WTC11 (cell line): ENCODE measurements around the gene CAPN11. TPM values are rescaled to one million over a fixed set of nuclear protein-coding genes. Genes with fewer than 3 reads are reported as not detected.
"Not testable (repeated sequence)": the region's sequence is repeated elsewhere in the genome, so short reads cannot be mapped to it uniquely, and the experiment has no call there.

ENCODE experiments used
- ATAC-seq: fragments of 200-7000 bp; cut with Tn5 transposase; 2 replicates; pipeline ENCODE4 v1.10.0; 2021; ENCODE audit warnings: mild to moderate bottlenecking, moderate library complexity
- CTCF ChIA-PET: fragments of 300-600 bp; sonication (Branson Sonifier 250); formaldehyde crosslinking; loops from one replicate; lab custom pipeline; 2021; ENCODE audit warnings: antibody characterized with exemption; lab: Charles Lee
- POLR2A ChIA-PET: fragments of 350-600 bp; sonication (Branson Sonifier 250); formaldehyde crosslinking; loops from one replicate; lab custom pipeline; 2021; ENCODE audit warnings: antibody characterized with exemption; lab: Charles Lee
- DNase-seq: peaks from one replicate; pipeline ENCODE4 v3.0.0; 2021; ENCODE audit warnings: low spot score
- H3K27ac Mint-ChIP-seq: 2 replicates; pipeline ENCODE4 v1.8.0; 2021; ENCODE audit warnings: mixed read lengths
- H3K27me3 Mint-ChIP-seq: 2 replicates; pipeline ENCODE4 v1.8.0; 2021; ENCODE audit warnings: low read depth, mild to moderate bottlenecking, moderate library complexity, mixed read lengths
- H3K36me3 Mint-ChIP-seq: 2 replicates; pipeline ENCODE4 v1.8.0; 2021; ENCODE audit warnings: mixed read lengths
- H3K4me1 Mint-ChIP-seq: 2 replicates; pipeline ENCODE4 v1.8.0; 2022; ENCODE audit warnings: mixed read lengths
- H3K4me3 Mint-ChIP-seq: 2 replicates; pipeline ENCODE4 v1.8.0; 2021; ENCODE audit warnings: mild to moderate bottlenecking, moderate library complexity, mixed read lengths
- H3K9me3 Mint-ChIP-seq: 2 replicates; pipeline ENCODE4 v1.8.0; 2021; ENCODE audit warnings: mixed read lengths
- E2F5 ChIP-seq: sonication (generic); formaldehyde crosslinking; IDR thresholded peaks from 2 replicates; pipeline ENCODE4 v1.8.1; 2022; ENCODE audit warnings: mild to moderate bottlenecking, moderate library complexity, missing genetic modification reagents
- FOXK1 ChIP-seq: sonication (generic); formaldehyde crosslinking; IDR thresholded peaks from 2 replicates; pipeline ENCODE4 v1.8.0; 2022; ENCODE audit warnings: mild to moderate bottlenecking, moderate library complexity, missing genetic modification reagents
- NFYB ChIP-seq: sonication (generic); formaldehyde crosslinking; conservative IDR thresholded peaks from 2 replicates; pipeline ENCODE4 v1.8.0; 2022; ENCODE audit warnings: low read depth, missing genetic modification reagents
- RORB ChIP-seq: fragments of 250-450 bp; sonication (Bioruptor Pico); IDR thresholded peaks from 2 replicates; pipeline ENCODE4 v1.9.0; 2021; ENCODE audit warnings: mild to moderate bottlenecking
- SOX15 ChIP-seq: fragments of 250-450 bp; sonication (Bioruptor Pico); IDR thresholded peaks from 2 replicates; pipeline ENCODE4 v1.9.0; 2021; ENCODE audit warnings: mild to moderate bottlenecking
- TCF7 ChIP-seq: sonication (generic); formaldehyde crosslinking; IDR thresholded peaks from 2 replicates; pipeline ENCODE4 v1.8.0; 2022; ENCODE audit warnings: mild to moderate bottlenecking, low read depth, missing genetic modification reagents, moderate library complexity
- USF2 ChIP-seq: sonication (generic); formaldehyde crosslinking; IDR thresholded peaks from 2 replicates; pipeline ENCODE4 v1.8.1; 2023; ENCODE audit warnings: mild to moderate bottlenecking, missing genetic modification reagents, moderate library complexity
- ZNF121 ChIP-seq: sonication (generic); formaldehyde crosslinking; IDR thresholded peaks from 2 replicates; pipeline ENCODE4 v1.8.0; 2023; ENCODE audit warnings: missing genetic modification reagents
- ZNF263 ChIP-seq: sonication (generic); formaldehyde crosslinking; IDR thresholded peaks from 2 replicates; pipeline ENCODE4 v1.8.1; 2022; ENCODE audit warnings: low read depth, mild to moderate bottlenecking, moderate library complexity, missing genetic modification reagents
- total RNA-seq: library from RNA; stranded (reverse); gene quantifications from 3 replicates; pipeline ENCODE4 v1.2.3, GENCODE V29; 2021
- TF ChIP-seq, protein P1 (sequence below): sonication (generic); formaldehyde crosslinking; conservative IDR thresholded peaks from 2 replicates; pipeline ENCODE4 v1.8.1; 2023; ENCODE audit warnings: mild to moderate bottlenecking, low read depth, missing genetic modification reagents, moderate library complexity
- TF ChIP-seq, protein P2 (sequence below): fragments of 250-450 bp; sonication (Bioruptor Pico); IDR thresholded peaks from 2 replicates; pipeline ENCODE4 v2.1.2; 2022; ENCODE audit warnings: mild to moderate bottlenecking, moderate library complexity
- TF ChIP-seq, protein P3 (sequence below): fragments of 250-450 bp; sonication (Bioruptor Pico); IDR thresholded peaks from 2 replicates; pipeline ENCODE4 v1.8.0; 2021; ENCODE audit warnings: mild to moderate bottlenecking

CAPN11 gene
- total RNA-seq, 1 experiment from 2014 or later, result 2.3 TPM

DNA sequence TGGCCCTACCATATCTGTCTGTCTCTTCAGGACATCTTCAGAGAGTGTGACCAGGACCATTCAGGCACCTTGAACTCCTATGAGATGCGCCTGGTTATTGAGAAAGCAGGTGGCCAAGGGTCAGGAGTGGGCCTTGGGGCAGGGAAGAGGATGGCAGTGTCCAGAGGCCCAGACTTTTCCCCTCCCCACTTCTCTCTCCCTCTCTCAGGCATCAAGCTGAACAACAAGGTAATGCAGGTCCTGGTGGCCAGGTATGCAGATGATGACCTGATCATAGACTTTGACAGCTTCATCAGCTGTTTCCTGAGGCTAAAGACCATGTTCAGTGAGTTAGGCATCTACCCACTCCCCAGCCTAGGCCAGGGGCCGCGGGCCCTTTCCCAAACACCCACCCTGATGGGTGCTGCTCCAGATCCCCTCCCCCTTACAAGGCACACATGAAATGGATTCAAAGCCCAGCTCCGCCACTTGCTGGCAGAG is 24.3 kb downstream of the CAPN11 start (continued):
- TF ChIP-seq, protein P1, sequence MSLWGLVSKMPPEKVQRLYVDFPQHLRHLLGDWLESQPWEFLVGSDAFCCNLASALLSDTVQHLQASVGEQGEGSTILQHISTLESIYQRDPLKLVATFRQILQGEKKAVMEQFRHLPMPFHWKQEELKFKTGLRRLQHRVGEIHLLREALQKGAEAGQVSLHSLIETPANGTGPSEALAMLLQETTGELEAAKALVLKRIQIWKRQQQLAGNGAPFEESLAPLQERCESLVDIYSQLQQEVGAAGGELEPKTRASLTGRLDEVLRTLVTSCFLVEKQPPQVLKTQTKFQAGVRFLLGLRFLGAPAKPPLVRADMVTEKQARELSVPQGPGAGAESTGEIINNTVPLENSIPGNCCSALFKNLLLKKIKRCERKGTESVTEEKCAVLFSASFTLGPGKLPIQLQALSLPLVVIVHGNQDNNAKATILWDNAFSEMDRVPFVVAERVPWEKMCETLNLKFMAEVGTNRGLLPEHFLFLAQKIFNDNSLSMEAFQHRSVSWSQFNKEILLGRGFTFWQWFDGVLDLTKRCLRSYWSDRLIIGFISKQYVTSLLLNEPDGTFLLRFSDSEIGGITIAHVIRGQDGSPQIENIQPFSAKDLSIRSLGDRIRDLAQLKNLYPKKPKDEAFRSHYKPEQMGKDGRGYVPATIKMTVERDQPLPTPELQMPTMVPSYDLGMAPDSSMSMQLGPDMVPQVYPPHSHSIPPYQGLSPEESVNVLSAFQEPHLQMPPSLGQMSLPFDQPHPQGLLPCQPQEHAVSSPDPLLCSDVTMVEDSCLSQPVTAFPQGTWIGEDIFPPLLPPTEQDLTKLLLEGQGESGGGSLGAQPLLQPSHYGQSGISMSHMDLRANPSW, result no peak
- TF ChIP-seq FOXK1 (CRISPR knock-in tag) (no peak), RORB (CRISPR knock-in tag) (no peak), TCF7 (no peak)

DNA sequence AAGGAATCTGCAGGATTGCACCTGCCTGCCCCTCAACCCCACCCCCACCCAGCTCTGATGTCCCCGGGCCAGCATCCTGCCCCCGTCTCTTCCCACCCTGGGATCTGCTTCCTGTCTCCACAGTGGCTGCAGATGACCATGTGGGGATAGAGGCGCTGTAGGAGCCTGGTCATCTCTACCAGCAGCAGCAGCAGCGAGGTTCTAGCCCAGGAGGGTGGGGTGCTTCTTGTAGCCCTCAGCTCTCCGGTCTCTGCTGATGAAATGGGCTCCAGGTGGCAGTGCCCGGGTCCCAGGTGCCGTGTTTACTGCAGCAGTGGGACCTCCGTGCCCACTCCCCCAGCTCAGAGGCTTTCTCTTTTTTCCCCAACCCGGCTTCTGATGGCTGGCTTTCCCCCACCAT is 25.2 kb downstream of the CAPN11 start:
- POLR2A ChIA-PET, result interaction anchor here (0.5 to 1.9 kb wide), 3 partner anchors 28 to 63 kb away, joined by 3 to 5 read pairs (median 4); partner anchors contain the start of gene HSP90AB1
- Mint-ChIP-seq H3K4me1 (peaks cover 33% of the 10 kb centered on the region), H3K27me3 (peaks cover 8% of the 10 kb centered on the region), H3K4me3 (no peak overlapping the region), H3K36me3 (no peaks in the 10 kb centered on the region), H3K9me3 (no peaks in the 10 kb centered on the region), H3K27ac (no peak overlapping the region)
- ATAC-seq, result peak; percentile 53
- no peak for DNase-seq
- CTCF ChIA-PET, result interaction anchor here (0.9 to 4.4 kb wide), 5 partner anchors 11 to 87 kb away, joined by 3 to 28 read pairs (median 7); partner anchors contain the start of gene SLC29A1
- TF ChIP-seq, protein P2, sequence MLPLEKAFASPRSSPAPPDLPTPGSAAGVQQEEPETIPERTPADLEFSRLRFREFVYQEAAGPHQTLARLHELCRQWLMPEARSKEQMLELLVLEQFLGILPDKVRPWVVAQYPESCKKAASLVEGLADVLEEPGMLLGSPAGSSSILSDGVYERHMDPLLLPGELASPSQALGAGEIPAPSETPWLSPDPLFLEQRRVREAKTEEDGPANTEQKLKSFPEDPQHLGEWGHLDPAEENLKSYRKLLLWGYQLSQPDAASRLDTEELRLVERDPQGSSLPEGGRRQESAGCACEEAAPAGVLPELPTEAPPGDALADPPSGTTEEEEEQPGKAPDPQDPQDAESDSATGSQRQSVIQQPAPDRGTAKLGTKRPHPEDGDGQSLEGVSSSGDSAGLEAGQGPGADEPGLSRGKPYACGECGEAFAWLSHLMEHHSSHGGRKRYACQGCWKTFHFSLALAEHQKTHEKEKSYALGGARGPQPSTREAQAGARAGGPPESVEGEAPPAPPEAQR (CRISPR knock-in tag), result no peak
- no peak for TF ChIP-seq SOX15
- TF ChIP-seq, protein P3, sequence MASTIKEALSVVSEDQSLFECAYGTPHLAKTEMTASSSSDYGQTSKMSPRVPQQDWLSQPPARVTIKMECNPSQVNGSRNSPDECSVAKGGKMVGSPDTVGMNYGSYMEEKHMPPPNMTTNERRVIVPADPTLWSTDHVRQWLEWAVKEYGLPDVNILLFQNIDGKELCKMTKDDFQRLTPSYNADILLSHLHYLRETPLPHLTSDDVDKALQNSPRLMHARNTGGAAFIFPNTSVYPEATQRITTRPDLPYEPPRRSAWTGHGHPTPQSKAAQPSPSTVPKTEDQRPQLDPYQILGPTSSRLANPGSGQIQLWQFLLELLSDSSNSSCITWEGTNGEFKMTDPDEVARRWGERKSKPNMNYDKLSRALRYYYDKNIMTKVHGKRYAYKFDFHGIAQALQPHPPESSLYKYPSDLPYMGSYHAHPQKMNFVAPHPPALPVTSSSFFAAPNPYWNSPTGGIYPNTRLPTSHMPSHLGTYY, result no peak

GRCh38 chr6:44185356-44185755 is 26.7 kb downstream of the CAPN11 start:
- not testable (repeated sequence) for H3K27me3 Mint-ChIP-seq, ATAC-seq, H3K9me3 Mint-ChIP-seq, DNase-seq, H3K27ac Mint-ChIP-seq, H3K4me3 Mint-ChIP-seq, H3K36me3 Mint-ChIP-seq
- CTCF ChIA-PET, result interaction anchor here (1.1 to 4.4 kb wide), 7 partner anchors 12 to 83 kb away, joined by 3 to 28 read pairs (median 5); partner anchors contain the start of gene SLC29A1
- peaks cover 33% of the 10 kb centered on the region for H3K4me1 Mint-ChIP-seq
- POLR2A ChIA-PET, result interaction anchor here (1.0 kb wide), 1 partner anchor 34 kb away, joined by 6 read pairs; no protein-coding TSS in a partner anchor

DNA sequence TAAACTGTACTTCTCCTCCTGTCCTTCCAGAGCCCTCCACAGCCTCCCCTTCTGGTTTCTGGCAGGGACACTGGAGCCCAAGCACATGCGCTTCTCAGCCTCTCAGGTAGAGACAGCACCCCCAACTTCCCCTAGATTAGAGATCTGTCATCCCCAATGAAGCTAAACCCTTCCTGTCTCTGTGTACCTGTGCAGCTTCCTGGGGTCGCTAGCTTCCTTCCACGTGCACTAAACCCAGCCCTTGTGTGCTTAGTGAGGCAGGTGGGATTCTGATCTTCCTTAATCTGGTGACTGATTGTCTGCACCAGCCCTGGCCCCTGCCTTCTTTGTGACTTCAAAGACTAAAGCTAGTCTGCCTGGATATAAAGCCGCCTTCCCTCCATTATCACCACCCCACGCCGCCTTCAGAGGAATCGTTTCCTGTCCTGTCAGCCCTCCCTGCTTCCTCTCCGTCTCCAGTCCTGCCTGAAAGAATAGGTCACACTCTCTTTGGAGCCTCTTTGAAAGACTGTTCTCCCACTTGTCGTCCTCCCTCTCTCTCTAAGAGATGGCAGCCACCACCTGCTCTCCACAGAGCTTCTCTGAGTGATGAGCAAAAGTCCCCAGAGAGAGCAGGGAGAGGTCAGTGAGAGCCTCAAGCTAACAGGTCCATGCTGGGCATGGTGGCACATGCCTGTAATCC is 27.5 kb downstream of the CAPN11 start:
- POLR2A ChIA-PET, result interaction anchor here (1.0 kb wide), 1 partner anchor 33 kb away, joined by 6 read pairs; no protein-coding TSS in a partner anchor
- peaks cover 33% of the 10 kb centered on the region for H3K4me1 Mint-ChIP-seq
- H3K27ac Mint-ChIP-seq, result peak overlapping the region; percentile 22
- TF ChIP-seq USF2 (CRISPR knock-in tag) (no peak), ZNF263 (CRISPR knock-in tag) (no peak), ZNF121 (CRISPR knock-in tag) (no peak), NFYB (CRISPR knock-in tag) (no peak), E2F5 (CRISPR knock-in tag) (no peak)
- TF ChIP-seq, all 79 proteins: peak for 0
- CTCF ChIA-PET, result interaction anchor here (0.9 to 4.4 kb wide), 10 partner anchors 13 to 82 kb away, joined by 3 to 28 read pairs (median 4); partner anchors contain the start of gene SLC29A1
- peak; percentile 63 for ATAC-seq
- DNase-seq, result no peak
- H3K27me3 Mint-ChIP-seq, result peaks cover 8% of the 10 kb centered on the region
- no peaks in the 10 kb centered on the region for H3K9me3 Mint-ChIP-seq
- H3K36me3 Mint-ChIP-seq, result no peaks in the 10 kb centered on the region
- H3K4me3 Mint-ChIP-seq, result no peak overlapping the region
